Stimulated activated CD8-positive, alpha-beta memory T cell treated with anti-CD3 and anti-CD28 coated beads, Interleukin-12 subunit alpha, Interleukin-12 subunit beta, amount 100 ng/mL, for 1 hour (primary cell): ENCODE results near the gene PBRM1.
"Not testable (repeated sequence)": the region's sequence is repeated elsewhere in the genome, so short reads cannot be mapped to it uniquely, and the experiment has no call there.

Experiments
- DNase-seq: peaks from one replicate; pipeline ENCODE4 v3.0.0-alpha.2; 2020; ENCODE audit warnings: low read depth

PBRM1 gene

GRCh38 chr3:52704611-52705437 is 19.1 kb upstream of the PBRM1 start:
- no peak for DNase-seq

- no peak for DNase-seq
These were observed 17.6 kb upstream of the PBRM1 start for GRCh38 chr3:52703341-52703740.

GRCh38 chr3:52697632-52697965 is 11.9 kb upstream of the PBRM1 start:
- no peak for DNase-seq

DNA sequence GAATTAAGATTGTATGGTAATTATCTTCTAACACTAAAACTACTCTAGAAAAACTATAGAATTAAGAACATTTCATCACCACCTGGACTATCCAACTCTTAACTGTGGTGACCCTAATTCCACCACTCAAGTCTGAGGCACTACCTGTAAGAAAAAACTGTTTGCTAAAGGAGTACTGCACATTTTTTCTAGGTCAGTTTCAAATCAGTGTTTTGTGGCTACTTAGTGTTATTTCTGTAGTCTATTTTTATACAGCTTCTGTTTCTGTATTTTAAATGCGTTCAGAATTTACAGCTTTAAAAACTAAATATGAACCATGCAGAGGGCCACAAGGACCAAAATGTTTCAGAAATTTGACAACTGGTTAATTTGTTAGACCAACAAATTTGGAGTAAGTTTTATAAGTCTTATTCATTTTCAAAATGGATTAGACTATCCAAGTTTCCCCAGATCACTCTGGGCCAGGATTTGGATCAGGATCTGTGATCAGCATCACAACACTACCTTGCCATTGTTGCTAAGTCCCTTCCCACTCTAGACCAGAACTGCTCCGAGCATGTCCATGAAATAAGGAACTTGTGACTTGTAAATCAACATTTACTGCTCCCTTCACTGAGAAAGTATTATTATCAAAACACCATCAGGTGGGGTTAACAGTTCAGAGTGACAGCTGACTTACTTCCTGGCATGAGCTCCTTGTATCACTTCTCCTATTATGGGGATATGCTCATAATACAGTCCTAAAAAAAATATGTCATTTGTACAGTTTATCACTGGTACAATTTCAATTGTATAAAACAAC is 11.3 kb upstream of the PBRM1 start:
- no peak for DNase-seq

DNA sequence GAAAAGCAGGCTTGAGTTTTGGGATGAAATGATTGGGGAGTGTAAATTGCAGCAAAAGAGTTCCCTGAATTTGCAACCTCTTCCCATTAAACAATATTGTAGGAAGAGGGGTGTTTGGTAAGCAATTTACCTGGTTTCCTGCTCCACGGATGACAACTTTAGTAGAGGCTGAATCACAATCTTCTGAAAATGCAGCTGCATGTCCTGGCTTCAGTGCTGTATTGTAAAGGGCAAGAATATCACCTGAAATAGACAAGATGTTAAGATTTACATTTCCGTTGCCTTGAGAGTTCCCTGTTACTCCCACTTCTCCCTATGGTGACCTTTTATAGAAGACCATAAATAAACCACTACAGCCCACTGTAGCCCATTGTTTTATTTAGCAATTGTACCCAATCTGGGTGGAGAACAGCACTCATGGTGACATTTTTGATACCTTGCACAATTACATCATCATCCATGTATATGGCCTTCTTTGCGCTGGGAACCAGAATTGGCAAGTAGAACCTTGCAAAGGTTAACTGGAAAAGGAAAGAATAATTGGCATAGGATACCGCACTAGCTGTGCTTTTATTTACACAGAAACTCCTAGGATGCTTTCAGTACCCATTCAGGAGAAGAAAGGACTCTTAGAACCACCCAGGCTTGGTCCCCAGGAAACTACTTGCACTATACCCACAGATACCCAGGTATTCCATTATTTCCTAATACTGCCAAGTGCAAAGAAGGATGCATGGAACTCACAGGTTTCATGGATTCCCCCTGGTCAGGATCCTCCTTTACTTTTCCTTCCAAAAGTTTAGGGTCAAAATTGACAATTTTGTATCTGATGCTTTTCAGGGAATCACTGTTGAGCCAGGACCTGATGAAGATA is 10.3 kb upstream of the PBRM1 start:
- no peak for DNase-seq

DNA sequence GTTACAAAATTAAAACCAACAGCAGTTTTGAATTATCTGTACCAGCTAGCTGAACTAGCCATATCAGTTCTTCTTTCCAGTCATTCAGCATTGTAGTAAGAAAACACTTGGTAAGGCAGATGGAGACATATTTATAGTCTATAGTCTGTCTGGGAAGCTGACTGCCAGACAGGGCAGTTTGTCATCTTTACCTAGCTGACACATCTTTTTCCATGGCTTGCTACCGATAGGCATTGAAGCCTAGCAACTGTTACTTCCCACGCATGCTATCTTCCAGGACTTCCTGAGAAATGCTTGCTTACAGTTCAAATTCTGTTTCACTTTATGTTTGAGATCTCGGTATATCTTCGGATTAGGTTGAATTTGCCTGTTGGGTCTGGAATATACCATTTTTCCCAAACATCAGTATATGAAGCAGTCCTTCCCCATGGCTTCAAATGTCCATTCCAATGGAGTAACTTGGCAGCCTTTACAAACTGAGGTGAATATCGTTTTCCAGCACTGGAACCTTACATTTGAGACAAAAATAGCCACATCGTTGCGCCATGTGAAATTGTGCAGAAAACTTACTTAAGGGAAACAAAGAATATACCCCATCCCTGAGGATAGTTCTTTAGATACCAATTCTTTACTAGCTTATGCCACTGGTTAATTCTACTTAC is 8.9 kb upstream of the PBRM1 start:
- no peak for DNase-seq

DNA sequence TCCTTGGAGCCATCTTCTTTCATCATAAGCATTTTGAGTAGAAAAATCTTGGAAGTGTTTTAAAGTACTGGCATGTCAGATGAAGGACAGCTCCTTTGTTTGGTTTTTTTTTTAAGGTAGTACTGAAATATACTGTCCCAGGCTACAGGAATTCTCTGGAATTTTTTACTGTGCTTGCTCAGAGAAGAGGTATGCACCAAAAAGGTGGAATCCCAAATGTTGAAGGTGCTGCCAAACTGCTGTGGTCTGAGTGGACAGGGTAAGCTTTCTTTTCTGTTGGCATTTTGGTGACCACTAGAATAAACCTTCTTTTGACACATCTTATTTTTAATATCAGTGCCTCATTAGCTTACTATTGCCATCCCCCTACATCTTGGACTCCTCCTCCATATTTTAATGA is 7.4 kb upstream of the PBRM1 start:
- no peak for DNase-seq

DNA sequence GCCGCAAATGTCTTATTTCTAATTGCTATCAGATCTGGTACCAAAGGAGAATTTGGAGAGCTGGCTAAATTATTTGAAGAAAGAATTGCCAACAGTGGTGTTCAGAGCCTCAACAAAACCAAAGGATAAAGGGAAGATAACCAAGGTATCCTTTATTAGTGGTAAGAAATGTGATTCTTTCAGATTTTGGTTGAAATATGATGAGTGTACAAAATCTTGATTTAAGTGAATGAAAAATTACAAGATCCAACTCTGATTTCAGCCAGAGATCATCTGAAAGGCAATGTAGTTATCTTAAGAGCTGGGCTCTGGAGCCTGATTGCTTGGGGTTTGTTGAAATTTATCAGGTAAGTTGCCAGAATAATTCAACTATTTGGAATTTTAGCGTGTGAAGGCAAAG is 4.8 kb upstream of the PBRM1 start:
- DNase-seq: no peak

DNA sequence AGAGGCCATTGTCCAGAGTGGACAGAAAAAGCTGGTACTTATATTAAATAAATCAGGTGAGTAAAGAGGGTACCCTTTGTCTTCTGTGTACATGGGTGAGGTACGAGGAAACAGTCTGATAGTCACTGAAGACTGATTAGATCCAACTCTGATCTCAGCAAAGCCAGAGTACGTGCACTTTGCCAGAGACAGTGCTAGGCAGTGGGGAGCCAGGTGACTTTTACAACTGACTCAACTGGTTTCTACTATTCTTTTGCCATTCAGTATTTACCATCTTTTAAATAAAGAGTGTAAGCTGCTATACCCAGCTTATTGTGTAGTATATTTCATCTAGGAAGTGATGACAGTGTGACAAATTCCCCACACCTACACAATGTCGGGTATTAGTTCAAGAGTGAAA is 3.4 kb upstream of the PBRM1 start:
- no peak for DNase-seq

DNA sequence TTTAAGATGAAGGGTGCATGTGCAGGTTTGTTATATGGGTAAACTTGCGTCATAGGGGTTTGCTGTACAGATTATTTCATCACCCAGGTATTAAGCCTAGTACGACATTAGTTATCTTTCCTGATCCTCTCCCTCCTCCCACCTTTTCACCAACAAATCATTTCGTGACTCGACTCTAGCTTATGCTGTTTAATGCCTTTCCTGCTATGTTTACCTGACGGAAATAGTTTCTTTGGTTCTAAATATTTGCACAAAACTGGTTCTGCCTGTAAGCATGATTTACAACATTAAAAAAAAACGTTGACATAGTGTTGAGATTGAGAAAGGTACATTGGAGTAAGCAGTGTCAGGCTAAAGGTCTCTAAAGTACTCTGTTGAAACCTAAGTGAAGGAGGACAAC is 2.6 kb upstream of the PBRM1 start:
- DNase-seq: no peak

DNA sequence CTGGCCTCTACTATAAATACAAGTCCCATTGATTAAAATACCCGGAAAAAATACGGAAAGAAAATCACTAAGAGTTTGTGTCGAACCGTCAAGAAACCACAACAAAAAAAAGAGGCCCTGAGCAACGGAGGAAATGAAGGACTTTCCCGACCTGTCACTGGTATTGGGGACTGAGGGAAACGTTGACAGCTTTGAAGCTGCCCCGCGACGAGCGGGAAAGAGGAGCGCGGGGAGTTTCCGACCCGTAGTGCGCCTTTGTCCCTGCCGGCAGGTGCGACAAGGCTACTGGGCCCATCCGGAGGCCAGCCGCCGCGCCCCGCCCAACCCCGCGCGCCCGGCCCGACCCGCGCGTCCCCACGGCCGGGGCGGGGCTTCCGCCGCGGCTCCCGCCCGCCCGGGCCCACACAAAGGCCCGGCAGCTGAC is 416 bp downstream of the PBRM1 start:
- DNase-seq: peak; percentile 48

- no peak for DNase-seq
These were observed 1.5 kb downstream of the PBRM1 start for GRCh38 chr3:52684184-52684583.

- DNase-seq: no peak
These were observed 2.1 kb downstream of the PBRM1 start for GRCh38 chr3:52683611-52684010.

- no peak for DNase-seq
These were observed 3.7 kb downstream of the PBRM1 start for GRCh38 chr3:52682016-52682415.

DNA sequence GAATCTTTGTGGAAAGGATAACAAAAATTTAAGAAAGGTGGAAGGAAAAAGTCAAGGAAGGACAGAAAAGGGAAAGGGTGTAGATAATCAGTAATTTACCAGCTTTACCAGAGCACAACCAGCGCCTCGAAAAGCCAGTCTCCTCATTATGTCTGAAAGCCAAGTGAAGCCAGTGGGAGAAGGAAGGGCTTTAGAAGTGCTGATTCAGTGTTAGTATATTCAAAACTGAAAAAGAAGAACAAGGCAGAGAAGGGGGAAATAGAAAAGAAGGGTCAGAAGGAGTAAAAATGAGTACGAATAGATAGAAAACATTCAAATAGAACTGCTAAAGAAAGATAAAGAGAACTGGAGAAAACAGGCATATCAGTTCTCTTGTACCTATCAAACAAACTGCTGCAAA is 4.1 kb downstream of the PBRM1 start:
- DNase-seq: no peak

DNA sequence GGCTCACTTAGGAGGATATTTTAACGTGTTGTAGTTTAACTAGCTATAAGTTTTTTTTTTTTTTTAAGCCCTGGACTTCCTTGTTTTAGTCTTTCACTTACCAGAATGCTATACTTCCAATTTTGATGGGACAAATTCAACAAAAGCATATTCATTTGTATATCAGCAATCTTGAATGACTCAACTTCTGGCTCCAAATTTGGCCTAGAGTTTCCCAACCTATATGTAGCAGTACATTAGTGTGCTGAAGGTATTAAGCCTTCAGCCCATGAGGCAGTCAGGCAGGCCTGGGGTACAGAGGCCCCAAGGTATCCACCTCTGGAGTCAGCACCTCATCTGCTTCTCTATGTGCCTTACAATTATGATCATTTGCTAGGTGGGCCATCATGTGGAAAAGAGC is 5.9 kb downstream of the PBRM1 start:
- no peak for DNase-seq

GRCh38 chr3:52679199-52679538 is 6.5 kb downstream of the PBRM1 start:
- no peak for DNase-seq

GRCh38 chr3:52678265-52679198 is 7.2 kb downstream of the PBRM1 start:
- no peak for DNase-seq

GRCh38 chr3:52676201-52676600 is 9.5 kb downstream of the PBRM1 start:
- not testable (repeated sequence) for DNase-seq

- no peak for DNase-seq
These were observed 14.0 kb downstream of the PBRM1 start for GRCh38 chr3:52671676-52672075.
